HG03442 (cell line): ENCODE measurements around the gene SLC43A1.

ENCODE experiments used
- ATAC-seq: cut with Tn5 transposase; IDR thresholded peaks from one replicate; pipeline ENCODE4 v1.9.1; 2021; ENCODE audit warnings: mild to moderate bottlenecking, moderate library complexity; ENCODE audit not compliant: unreplicated experiment

The SLC43A1 gene

DNA sequence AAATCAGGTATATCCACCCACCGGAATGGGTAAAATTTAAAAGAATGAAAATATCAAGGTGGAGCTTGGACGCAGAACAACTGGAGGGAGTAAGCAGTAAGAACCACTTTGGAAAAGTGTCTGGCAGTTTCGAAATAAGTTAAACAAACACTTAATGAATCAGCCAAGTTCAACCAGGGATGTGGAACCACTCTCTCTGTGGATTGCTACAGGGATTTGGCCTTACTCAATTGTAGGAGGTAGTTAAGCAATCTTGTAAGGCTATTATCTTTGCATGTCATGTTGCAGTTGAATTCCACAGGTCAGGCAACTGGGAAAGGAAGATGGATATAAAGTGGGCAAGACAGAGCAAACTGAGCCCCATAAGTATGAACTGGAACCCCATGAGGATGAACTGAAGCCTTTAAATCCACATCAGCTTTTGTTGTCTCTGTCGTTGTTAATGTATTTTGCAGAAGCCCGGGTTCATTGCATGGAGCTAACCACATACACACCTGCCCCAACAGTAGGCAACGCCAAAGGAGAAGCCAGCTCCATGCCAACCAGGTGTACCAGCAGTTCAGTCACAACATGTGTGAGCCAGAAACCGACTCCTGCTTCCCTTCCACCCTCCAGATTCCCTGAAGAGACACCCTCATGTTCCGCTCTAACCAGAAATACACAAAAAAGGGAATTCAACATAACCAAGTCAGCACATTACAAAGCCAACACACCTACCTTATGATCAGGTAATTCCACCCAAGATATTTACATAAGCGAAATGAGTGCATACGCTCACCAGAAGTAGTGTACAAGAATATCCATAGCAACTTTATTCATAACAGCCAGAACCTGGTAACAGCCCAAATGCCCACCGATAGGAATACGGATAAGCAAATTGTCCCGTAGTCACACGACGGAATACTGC, 80.6 kb downstream of the SLC43A1 start:
- no peak for ATAC-seq
